ENCODE measurements around the gene ETV1. TPM values are rescaled to one million over a fixed set of nuclear protein-coding genes. Genes with fewer than 3 reads are reported as not detected.

The ETV1 gene
- total and polyA plus RNA-seq, 2 experiments from 2014 or later, result 70.3 to 93.7 TPM

DNA sequence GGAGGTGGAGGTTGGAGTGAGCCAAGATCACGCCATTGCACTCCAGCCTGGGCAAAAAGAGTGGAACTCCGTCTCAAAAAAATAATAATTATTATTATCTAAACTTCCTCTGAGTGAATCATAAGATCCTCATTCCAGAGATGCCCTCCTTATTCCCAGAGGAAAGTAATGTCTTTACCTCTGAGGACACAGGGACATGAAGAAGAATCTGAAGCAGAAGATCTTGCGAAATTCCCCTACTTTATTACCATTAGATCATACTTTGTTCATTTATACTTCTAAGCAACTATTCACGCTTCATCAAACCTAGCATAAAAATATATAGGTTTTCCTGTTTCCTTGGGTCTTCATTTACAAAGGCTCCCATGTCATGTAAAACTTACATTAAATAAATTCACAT lies 143.1 kb downstream of the ETV1 start:
- no peaks in the 10 kb centered on the region for H3K4me1 ChIP-seq (ENCODE audit: low read depth)
- TF ChIP-seq CTCF (IDR thresholded peaks at IDR 0.05; ENCODE audit: low read depth, low read length), result no peak
- no peaks in the 10 kb centered on the region for H3K36me3 ChIP-seq
- no peak overlapping the region for H3K27ac ChIP-seq
- H3K9me3 ChIP-seq (ENCODE audit: low read depth), result no peaks in the 10 kb centered on the region
- DNase-seq (ENCODE audit: low read depth in 1 of 2, low spot score in 1 of 2), result no peak
- H3K27me3 ChIP-seq, result no peaks in the 10 kb centered on the region
- H3K4me3 ChIP-seq, result no peak overlapping the region

GRCh38 chr7:13845601-13846000 lies 143.9 kb downstream of the ETV1 start:
- no peak for TF ChIP-seq CTCF (IDR thresholded peaks at IDR 0.05; ENCODE audit: low read depth, low read length)
- DNase-seq (ENCODE audit: low read depth in 1 of 2, low spot score in 1 of 2), result no peak
- H3K27ac ChIP-seq, result no peak overlapping the region
- H3K4me3 ChIP-seq, result no peak overlapping the region
- H3K27me3 ChIP-seq, result no peaks in the 10 kb centered on the region
- no peaks in the 10 kb centered on the region for H3K9me3 ChIP-seq (ENCODE audit: low read depth)
- no peaks in the 10 kb centered on the region for H3K36me3 ChIP-seq
- H3K4me1 ChIP-seq (ENCODE audit: low read depth), result no peaks in the 10 kb centered on the region

DNA sequence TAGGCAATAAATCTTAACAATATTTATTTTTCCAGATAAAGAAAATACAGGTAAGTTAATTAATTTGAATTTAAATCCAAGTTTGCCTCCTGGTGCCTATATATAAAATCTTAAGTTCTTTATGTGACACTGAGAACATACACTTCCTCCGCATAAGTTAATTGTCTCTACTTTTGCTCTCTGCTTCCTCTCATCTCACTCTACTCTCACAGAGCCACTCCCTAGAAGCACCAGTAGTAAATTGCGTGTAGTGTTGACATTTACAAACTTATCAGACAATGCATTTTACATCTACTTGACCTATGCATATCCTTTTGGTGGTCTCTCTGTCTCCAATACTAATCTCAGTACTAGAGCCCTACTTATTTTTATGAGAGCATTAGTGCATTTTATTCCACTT lies 144.5 kb downstream of the ETV1 start:
- H3K4me3 ChIP-seq, result no peak overlapping the region
- no peaks in the 10 kb centered on the region for H3K36me3 ChIP-seq
- DNase-seq (ENCODE audit: low read depth in 1 of 2, low spot score in 1 of 2), result no peak
- no peak for TF ChIP-seq CTCF (IDR thresholded peaks at IDR 0.05; ENCODE audit: low read depth, low read length)
- H3K27ac ChIP-seq, result no peak overlapping the region
- H3K9me3 ChIP-seq (ENCODE audit: low read depth), result no peaks in the 10 kb centered on the region
- H3K27me3 ChIP-seq, result no peaks in the 10 kb centered on the region
- no peaks in the 10 kb centered on the region for H3K4me1 ChIP-seq (ENCODE audit: low read depth)

- Histone ChIP-seq H3K36me3 (no peaks in the 10 kb centered on the region), H3K27ac (no peak overlapping the region), H3K27me3 (no peaks in the 10 kb centered on the region), H3K4me3 (no peak overlapping the region), H3K4me1 (ENCODE audit: low read depth) (no peaks in the 10 kb centered on the region), H3K9me3 (ENCODE audit: low read depth) (no peaks in the 10 kb centered on the region)
- no peak for TF ChIP-seq CTCF (IDR thresholded peaks at IDR 0.05; ENCODE audit: low read depth, low read length)
- no peak for DNase-seq (ENCODE audit: low read depth in 1 of 2, low spot score in 1 of 2)
Measured at GRCh38 chr7:13841284-13841683, 148.2 kb downstream of the ETV1 start.
